DMS53 (cell line): ENCODE data around the gene TMEM198.
A peak's percentile ranks its signal among the peaks of the same experiment; 100 is the strongest.

ENCODE experiments used
- DNase-seq: peaks from one replicate; lab custom pipeline; 2025; lab: John Stamatoyannopoulos, UW

TMEM198 gene

DNA sequence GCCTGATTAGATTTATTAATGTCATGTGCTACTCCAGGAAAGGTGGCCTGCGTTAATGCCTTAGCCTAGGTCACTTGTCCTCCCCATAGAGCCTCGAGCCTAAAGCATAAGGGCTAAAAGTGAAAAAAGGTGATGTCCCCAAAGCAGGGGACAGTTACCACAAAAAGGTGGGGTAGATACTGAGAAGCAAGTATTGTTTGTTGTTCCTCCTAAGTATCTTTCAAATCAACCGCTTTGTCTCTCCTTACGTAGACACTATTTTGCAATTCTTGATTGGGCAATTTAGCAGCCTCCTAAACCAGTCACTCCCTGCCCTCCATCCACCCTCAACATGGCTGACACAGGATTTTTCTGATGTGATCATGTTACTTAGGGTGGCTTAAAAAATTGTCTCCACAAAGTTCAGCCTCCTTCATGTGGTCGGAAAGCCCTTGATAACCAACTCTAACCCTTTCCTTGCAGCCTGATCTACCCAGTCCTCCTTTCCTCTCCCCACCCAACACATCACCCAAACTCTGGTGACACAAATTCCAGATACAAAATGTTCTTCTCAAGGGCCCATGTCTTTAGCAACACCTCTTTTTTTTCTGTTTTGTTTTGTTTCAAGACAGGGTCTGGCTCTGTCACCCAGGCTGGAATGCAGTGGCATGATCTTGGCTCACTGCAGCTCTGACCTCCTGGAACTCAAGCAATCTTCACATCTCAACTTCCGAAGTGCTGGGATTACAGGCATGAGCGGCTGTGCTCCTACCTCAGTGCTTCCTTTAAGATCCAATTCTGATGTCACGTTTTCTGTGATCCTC is 35.2 kb downstream of the TMEM198 start:
- DNase-seq: no peak

DNA sequence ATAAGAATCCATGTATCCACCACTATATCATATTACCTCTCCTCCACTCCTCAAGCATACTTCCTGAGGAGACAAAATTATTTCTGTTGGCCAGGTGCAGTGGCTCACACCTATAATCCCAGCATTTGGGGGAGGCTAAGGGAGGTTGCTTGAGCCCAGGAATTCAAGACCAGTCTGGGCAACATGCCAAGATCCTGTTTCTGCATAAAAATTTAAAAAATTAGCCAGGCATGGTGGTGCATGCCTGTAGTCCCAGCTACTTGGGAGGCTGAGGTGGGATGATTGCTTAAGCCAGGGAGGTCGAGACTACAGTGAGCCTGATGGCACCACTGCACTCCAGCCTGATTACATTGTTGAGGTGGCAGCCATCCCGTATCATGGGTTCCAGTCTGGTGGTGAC is 37.5 kb downstream of the TMEM198 start:
- no peak for DNase-seq

DNA sequence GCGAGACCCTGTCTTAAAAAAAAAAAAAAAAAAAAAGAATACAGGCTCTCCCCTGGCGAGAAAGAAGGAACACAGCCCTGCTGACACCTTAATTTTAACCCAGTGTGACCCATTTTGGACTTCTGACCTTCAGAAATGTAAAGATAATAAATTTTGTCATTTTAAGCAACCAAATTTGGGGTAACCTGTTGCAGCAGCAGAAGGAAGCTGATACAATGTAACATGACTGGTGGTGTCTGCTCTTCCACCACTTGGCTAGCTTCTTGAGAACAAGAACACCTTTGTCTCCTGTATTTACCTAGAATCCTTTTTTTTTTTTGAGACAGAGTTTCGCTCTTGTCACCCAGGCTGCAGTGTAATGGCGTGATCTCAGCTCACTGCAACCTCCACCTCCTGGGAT is 47.3 kb downstream of the TMEM198 start:
- no peak for DNase-seq

DNA sequence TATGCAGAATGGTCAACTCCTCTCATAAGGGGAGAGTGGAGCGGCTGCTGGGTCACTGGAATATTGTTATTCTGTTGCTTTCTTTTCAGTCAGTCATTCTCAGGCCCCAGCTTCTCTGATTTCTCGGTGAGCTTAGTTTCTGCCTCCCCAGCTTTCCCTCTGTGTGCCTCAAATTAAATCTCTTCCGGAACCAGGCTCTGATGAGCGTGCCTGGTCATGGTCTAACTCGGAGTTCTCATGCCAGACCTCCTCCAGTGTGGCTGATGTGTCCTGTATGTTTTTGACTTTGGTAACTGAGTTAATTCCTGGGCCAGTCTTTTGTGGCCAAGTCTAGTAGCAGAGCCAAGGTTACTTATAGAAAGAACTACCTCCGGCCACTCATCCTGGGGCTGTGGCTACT is 48.9 kb downstream of the TMEM198 start:
- DNase-seq: no peak

DNA sequence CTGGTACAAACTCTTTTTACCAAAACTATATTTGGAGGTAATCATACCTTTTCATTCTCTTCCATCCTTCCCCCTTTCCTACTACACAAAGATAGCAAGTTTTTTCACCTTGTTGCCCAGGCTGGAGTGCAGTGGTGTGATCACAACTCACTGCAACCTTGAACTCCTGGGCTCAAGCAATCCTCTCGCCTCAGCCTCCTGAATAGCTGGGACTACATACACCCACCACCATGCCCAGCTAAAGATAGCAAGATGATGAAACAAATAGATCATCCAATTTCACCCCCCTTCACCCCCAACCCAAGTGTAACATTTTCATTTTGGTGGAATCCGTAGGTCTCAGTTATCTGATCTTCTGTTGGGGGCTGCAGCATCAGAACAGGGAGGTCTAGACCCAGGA is 49.3 kb downstream of the TMEM198 start:
- no peak for DNase-seq

DNA sequence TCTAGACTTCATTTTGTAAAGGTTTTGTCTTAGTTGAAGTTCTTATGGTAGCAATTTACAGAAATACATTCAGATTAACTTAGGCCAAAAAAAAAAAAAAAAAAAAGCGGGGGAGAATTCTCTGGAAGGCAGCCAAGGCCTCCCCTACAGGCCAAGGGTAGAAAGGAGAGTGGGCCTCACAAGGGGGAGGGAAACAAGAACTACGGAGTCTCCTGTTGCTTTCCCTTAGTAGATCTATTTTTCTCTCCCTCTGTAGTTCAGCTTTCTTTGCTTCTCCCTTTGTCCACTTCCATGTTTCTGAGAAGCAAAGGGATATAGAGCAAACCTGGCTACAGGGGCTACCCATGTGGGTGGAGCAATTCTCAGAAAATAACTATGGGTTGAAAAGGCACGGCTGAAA is 51.4 kb downstream of the TMEM198 start:
- DNase-seq: no peak

DNA sequence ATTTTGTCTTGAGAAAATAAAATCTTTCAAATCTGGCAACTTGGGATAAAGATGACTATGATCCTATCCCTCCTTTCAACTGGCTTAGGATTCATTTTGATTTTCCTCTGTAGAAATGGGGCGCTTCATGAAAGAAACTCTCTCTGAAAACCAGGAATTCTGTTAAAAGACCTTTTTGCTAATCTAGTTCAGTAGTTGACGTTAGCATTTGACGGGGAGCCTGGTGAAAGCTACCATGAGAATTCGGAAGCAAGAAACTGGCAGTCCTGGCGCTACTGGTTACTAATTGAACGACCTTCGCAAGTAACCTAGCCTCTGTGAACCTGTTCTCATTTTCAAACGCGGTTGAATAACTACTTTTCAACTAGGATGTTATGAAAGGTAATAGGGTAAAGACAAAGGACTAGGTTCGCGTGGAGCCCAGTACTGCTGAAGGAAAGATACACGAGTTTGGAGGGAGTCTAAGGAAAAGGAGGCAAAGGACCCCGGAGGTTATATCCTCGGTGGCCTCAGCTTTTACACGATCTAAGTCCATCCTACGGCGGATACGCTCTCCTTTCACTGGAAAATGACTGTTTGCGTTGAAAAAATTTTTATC is 53.2 kb downstream of the TMEM198 start:
- DNase-seq: no peak

DNA sequence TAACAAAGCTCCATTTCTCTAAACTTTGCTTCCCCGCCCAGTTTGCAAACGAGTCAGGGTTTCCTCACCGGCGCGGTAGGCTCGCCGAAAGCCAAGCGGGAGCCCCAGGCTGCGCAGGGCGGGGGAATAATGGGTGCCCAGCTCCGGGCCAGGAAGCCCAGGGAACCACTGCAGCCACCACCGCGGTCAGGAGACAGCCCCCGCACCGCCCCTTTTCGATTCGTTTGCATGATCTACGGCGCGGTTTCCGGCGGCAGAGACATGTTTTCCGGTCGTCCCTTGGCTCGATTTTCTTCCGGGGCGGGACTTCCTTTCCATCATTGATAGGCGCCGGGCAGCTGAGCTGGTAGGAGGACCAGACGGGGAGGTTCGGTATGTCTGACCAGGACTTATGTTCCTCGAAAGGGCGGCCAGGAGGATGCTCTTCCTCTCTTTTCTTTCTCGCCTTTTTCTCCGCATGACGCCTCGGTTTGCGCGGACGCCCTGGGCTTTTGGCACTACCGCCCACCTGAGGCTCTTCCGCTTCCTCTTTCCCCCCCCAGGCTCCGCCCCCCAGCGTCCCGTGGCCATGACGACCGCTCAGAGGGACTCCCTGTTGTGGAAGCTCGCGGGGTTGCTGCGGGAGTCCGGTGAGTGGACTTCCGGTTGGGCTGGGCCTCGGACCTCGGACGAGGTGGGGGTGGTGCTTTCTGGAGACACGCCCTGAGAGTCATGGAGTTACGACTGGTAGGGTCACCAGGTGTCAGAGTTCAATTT is 53.9 kb downstream of the TMEM198 start, which contains the start of gene STK11IP:
TSS of gene STK11IP (plus strand) at position 306 of the 756 bp plus-strand sequence. CDS start at position 569, 263 bp downstream.
- peak; percentile 98 for DNase-seq

DNA sequence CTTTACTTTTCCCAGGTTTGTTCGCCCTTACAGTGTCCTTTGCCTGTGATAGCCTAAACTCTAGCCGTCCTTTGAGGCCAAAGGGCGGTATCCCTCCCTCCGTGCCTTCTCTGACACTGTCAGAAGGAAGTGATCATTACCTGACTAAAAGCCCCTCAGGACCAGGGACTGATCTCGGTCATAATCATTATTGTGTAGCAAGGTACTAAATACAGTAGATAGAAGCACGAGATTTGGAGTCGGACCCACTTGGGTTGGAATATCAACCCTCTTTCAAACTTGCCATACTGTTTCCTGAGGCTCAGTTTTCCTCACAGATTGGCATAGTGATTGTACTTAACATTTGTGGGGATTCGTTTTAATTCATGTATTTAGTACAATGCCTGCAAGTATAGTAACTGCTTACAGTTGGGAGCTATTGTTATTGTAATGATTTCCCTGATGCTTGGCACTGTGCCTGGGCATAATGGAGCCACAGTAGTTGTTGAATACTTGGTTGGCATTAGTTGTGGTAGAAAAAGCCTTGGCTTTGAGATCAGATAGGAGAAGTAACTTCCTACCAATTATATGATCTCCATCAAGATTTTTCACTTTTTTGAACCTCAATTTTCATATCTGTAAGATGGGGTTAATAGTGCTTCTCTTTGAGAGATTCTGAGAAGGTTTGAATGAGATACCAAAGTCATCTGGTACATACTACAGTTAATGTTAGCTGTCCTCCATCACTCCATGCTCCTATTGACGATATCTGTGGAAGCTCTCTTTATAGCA is 54.7 kb downstream of the TMEM198 start:
- DNase-seq: no peak
